ENCODE measurements around the gene ZC3H4. TPM values are rescaled to one million over a fixed set of nuclear protein-coding genes. Genes with fewer than 3 reads are reported as not detected.
A peak's percentile ranks its signal among the peaks of the same experiment; 100 is the strongest.

The ZC3H4 gene
- total RNA-seq, 1 experiment from 2014 or later = 7.4 TPM

DNA sequence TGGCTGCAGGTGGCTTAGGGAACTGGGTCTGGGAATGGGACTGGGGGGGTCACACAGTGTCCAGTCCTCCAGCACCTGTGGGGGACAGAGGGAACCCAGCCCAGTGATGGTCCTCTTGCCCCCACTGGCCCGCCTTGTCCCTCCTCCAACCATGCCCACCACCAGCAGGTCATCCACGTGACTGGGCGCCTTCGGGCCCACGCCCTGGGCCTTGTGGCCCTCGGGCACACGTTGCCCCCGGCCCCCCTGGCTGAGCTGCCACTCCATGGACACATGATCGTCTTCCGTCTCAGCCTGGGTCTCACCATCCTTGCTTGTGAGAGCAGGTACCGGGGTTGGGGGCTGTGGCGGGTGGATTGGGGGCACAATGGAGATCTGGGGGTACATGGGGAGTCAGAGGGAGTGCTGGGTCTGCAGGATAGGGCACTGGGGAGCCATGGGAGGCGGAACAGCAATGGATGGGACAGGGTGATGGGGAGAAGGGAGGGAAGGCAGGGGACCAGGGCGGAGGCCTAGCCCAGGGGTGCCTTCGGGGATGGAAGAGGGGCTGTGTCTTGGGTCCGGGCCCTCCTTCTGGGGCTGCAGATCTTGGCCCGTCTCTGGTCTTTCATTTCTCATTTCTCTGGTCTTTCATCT, 74.2 kb downstream of the ZC3H4 start:
- in situ Hi-C loops (cut with HindIII; ENCODE audit: low pct_unique_long_range_greater_than_20kb, low sequenced_read_pairs) = no loop called here
- no peak for DNase-seq (ENCODE audit: low read depth)

DNA sequence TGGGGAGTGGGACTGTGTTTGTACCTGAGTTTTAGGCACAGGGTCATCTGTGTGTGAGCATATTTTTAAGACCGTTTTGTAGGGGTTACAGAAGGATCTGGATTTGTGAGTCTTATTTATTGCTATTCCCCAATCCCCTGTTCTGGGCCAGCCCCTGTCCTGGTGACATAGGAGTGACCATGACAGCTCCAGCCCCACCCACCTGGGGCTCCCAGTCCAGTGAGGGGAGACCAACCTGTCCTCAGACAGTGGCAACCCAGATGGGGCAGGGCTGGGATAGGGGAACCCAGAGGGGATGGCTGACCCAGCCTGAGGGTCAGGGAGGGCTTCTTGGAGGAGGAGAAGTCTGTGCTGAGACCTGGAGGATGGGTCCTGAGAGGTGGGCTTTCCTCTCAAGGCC, 75.8 kb downstream of the ZC3H4 start:
- in situ Hi-C loops (cut with HindIII; ENCODE audit: low pct_unique_long_range_greater_than_20kb, low sequenced_read_pairs) = no loop called here
- DNase-seq (ENCODE audit: low read depth) = no peak

DNA sequence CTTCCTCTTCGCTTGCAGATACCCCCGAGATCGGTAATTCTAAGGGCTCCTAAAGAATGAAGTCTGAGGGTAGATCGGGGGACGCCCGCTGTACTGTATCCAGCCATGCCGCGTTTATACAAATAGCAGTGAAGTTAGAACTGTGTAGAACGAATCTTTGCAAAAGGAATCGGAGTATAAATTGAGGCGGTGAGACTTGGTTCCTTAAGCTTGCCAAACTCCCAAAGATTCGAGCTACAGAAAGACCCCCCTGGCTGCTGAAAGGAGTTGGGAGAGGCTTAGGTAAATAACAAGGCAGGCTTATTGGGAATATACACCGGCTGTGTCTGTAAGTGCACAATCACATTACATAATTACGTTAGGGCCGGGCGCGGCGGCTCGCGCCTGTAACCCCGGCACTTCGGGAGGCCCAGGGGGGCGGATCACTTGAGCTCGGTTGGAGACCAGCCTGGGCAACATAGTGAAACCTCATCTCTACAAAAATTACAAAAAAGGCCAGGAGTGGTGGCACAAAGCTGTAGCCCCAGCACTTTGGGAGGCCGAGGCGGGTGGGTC, 77.4 kb downstream of the ZC3H4 start:
- no peak for DNase-seq (ENCODE audit: low read depth)
- in situ Hi-C loops (cut with HindIII; ENCODE audit: low pct_unique_long_range_greater_than_20kb, low sequenced_read_pairs) = no loop called here

DNA sequence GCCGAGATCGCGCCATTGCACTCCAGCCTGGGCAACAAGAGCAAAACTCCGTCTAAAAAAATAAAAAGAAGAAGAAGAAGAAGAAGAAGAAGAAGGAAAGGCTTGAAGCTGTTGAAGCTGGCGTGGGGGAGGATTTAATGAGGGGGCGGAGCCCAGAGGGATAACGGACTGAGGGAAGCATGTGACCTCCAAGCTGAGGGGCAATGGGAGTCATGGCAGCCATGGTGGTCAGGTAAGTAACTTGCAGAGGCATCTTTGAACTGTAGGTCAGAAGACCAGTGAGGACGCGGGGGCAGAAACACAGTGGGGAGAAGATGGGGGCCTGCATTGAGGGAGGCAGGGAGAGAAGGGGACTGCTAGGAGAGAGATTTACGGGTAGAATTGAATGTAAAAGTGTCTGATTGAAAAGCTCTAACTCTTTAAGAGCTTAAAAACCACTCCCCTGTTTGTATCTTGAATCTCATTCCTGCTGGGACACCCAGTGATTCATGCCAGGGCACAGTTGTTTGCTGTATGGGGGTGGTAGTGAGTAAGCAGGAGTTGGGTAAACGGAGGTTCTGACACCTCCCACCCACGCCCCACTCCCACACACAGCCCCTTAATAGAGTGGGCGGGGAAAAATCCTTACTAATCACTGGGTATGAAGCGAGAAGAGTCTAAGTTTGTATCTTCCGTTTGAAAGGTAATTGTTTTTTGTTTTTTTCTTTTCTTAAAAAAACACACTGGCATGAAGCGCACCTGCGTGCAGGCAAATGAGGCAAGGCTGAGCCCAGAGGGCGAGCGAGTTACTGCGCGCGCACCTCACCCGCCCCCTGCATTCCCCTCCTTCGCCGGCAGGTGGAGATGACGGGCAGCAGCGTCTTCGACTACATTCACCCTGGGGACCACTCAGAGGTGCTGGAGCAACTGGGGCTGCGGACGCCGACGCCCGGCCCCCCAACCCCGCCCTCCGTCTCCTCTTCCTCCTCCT, 78.2 kb downstream of the ZC3H4 start:
- DNase-seq (ENCODE audit: low read depth) = peak; percentile 92
- in situ Hi-C loops (cut with HindIII; ENCODE audit: low pct_unique_long_range_greater_than_20kb, low sequenced_read_pairs) = no loop called here

DNA sequence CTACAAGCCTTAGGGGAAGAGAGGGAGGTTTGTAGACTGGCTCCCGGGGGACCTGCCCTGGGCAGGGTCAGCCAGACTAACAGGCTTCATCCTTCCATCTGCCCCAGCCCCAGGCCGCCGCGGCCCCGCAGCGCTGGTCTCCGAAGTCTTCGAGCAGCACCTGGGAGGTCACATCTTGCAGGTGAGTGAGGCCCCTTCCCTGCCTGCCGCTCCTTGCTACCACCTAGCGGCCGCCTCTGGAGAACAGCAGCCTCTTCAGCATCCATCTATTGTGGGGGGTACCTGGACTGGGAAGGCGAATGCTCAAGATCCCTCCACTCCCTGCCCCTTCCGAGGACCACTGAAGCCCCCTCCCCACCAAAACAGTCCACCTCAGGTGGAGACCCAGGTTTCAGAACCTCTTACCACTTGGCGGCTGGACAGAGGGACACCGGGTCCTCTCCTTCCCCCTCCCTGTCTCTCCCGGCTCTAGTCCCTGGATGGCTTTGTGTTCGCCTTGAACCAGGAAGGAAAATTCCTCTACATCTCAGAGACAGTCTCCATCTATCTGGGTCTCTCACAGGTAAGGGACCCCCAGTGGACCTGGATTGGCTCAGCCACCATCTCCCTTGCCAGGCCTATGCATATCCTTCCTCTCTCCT, 81.3 kb downstream of the ZC3H4 start:
- peak; percentile 42 for DNase-seq (ENCODE audit: low read depth)
- in situ Hi-C loops (cut with HindIII; ENCODE audit: low pct_unique_long_range_greater_than_20kb, low sequenced_read_pairs) = no loop called here

DNA sequence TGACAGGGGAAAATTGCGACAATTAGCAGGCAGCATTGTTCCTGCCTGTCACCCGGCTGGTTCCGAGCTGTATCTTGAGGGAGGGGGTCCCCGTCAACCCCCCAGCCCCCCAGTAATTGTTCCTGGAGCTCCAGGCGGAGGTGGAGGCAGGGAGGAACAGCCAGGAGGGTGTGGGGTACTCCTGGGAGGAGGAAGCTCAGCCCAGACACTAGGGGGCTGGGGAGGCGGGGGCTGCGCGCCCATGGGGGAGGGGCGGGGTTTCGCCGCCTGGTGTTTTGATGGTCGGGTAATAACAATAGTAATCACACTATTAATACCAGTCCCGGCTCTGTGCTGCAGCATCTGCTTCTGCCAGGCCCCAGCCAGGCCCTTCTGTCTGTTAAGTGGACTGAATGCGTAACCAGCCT, 85.4 kb downstream of the ZC3H4 start:
- in situ Hi-C loops (cut with HindIII; ENCODE audit: low pct_unique_long_range_greater_than_20kb, low sequenced_read_pairs) = no loop called here
- no peak for DNase-seq (ENCODE audit: low read depth)

DNA sequence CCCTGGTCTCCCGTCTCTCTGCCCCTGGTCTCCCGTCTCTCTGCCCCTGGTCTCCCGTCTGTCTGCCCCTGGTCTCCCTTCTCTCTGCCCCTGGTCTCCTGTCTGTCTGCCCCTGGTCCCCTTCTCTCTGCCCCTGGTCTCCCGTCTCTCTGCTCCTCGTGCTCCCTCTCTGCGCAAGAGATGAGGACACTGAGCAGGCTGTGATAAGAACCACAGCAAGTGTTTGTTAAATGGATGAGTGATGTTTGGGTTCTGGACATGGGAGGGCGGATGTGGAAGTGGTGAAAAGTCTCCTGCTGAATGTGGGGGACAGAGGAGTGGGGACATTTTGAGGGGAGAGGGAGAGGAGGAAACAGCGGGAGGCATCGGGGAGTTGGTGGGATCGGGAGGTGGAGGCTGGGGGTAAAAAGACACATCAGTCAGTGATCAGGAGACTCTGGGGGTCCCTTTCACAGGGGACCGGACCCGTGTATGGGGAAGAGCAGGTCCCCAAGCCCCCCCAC, 85.9 kb downstream of the ZC3H4 start:
- in situ Hi-C loops (cut with HindIII; ENCODE audit: low pct_unique_long_range_greater_than_20kb, low sequenced_read_pairs) = no loop called here

DNA sequence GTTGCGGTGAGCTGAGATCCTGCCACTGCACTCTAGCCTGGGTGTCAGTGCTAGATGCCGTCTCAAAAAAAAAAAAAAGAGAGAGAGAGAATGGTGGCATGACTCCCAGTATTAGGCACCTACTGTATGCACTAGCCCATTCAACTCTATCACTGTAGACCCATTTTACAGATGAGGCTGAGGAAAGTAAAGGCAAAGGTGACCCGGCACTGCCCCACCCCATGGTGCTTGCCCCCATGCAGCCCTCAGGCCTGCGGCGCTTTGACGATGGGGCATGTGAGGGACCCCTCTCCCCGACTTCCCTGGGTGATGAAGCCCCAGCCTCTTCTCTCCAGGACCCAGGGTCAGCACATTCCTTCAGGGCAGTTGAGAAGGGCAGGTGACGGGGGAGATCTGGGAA, 86.7 kb downstream of the ZC3H4 start:
- in situ Hi-C loops (cut with HindIII; ENCODE audit: low pct_unique_long_range_greater_than_20kb, low sequenced_read_pairs) = no loop called here
- no peak for DNase-seq (ENCODE audit: low read depth)

More for the DNA sequence above, 85.9 kb downstream of the ZC3H4 start:
- no peak for DNase-seq (ENCODE audit: low read depth)

DNA sequence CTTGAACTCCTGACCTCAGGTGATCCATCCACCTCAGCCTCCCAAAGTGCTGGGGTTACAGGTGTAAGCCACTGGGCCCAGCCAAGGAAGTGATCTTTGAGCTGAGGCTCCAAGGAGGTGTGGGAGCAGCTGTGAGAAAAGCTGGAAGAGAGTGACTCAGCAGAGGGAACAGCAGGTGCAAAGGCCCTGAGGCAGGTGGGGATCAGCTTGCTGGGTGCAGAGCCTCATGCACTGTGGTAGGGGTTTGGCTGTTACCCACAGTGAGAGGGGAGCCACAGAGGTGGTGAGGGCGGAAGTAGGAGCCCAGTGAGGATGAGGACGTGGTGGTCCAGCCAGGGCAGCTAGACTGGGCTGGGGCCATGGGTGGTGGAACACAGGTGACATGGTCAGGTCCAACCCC, 87.4 kb downstream of the ZC3H4 start:
- DNase-seq (ENCODE audit: low read depth) = no peak

DNA sequence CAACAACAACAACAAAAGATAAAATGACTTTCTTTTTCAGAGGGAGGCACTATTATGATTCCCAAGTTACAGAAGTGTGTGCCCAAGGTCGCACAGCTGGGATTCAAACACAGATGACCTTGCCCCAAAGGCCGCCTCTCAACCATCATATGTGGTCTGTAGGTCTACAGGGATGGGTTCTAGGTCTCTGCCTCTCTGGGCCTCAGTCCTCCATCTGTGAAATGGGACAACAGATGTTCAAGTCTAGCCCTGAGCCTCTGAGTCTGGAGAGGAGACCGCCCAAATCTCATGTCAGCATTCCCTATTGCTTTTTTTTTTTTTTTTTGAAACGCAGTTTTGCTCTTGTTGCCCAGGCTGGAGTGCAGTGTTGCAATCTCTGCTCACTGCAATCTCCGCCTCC, 89.1 kb downstream of the ZC3H4 start:
- no peak for DNase-seq (ENCODE audit: low read depth)
- in situ Hi-C loops (cut with HindIII; ENCODE audit: low pct_unique_long_range_greater_than_20kb, low sequenced_read_pairs) = no loop called here

More for the DNA sequence above, 87.4 kb downstream of the ZC3H4 start:
- in situ Hi-C loops (cut with HindIII; ENCODE audit: low pct_unique_long_range_greater_than_20kb, low sequenced_read_pairs) = no loop called here

DNA sequence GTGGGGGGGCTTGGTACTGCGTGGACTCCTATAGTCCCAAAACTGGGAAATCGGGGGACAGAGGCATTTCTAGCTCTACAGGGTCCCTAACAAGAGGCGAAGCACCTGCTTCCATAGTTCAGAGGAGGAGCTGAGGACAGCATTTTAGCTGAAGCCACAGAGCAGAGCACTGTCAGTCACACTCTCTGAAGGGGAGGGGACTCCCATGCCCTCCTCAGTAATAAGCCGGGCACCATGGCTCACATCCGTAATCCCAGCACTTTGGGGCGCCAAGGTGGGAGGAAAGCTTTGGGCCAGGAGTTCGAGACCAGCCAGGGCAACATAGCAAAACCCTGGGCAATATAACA, 90.2 kb downstream of the ZC3H4 start:
- in situ Hi-C loops (cut with HindIII; ENCODE audit: low pct_unique_long_range_greater_than_20kb, low sequenced_read_pairs) = no loop called here
- DNase-seq (ENCODE audit: low read depth) = no peak

DNA sequence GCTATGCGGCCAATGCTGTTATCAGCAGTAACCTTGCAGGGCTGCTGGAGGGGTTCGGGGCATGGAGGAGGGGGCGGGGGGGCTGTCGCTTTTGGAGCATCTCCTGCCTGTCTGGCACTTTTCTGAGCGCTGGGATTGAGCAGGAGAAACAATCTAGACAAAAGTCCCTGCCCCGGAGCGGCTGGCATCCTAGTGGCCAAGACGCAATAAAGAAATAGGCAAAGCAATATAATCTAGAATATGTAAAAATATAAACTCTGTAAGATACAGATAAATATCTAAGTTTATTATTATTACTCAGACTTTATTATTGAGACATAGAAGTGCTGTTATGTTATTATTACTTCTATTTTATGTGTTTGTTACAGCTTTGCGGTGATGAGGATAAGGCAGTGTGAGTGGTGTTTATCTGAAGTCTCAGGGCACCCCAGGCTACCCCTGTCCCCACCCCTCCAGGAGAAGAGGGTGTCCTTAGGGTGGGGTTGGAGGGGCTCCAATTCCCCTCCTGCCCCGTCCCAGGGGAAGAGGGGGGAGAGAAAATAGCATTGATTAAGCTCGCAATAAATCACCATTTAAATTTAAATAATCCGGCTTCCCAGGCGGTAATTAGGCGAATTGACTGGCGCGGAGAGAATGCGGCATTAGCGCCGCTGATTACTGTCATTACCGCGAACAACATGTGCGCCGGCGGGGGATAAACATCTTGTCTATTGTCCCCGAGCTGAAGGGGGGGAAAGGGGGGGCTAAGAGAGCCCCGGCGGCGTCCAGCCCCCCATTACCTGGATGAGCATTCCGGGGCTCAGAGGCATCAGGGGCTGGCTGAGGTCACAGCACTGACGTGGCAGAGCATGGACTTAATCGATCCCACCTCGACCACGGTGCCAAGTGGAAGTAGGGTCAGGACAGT, 90.8 kb downstream of the ZC3H4 start:
- in situ Hi-C loops (cut with HindIII; ENCODE audit: low pct_unique_long_range_greater_than_20kb, low sequenced_read_pairs) = no loop called here
- no peak for DNase-seq (ENCODE audit: low read depth)

DNA sequence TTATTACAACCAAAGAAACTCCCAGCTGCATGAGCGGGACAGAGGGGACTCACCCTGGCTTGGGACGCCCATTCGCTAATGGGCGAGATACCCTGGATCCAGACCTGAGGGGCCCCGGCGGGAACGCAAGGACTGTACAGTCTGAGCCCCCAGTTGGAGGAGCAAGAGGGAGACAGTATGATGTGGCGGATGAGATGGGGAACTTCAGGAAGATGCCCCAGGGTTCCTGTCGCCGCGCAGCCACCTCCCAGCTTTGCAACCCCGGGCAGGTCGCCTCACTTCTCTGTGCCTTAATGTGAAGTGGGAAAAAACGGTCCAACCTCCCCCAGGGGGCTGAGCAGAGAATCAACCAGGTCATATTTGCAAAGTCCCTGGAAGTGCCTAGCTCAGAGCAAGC, 91.4 kb downstream of the ZC3H4 start:
- in situ Hi-C loops (cut with HindIII; ENCODE audit: low pct_unique_long_range_greater_than_20kb, low sequenced_read_pairs) = no loop called here
- no peak for DNase-seq (ENCODE audit: low read depth)

DNA sequence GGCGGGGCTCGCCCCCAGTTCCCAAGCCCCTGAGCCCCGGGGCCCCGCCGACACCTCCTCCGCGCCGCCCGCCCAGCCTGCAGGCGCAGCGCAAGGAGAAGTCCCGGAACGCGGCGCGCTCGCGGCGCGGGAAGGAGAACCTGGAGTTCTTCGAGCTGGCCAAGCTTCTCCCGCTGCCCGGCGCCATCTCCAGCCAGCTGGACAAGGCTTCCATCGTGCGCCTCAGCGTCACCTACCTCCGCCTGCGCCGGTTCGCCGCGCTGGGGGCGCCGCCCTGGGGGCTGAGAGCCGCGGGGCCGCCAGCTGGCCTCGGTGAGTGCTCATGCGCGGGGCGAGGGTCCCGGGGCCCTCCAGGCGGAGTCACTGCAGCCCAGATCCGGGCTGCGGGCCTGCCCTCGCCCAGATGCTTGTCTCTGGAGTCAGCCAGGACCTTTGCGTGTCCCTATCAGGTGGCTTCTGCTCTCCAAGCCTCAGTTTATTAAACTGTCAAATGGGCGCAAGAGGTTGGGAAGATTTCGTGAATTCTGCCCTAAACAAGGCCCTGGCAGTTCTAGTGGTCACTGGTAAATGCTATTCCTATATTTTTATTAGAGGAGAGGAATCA, 91.9 kb downstream of the ZC3H4 start:
- DNase-seq (ENCODE audit: low read depth) = no peak
- in situ Hi-C loops (cut with HindIII; ENCODE audit: low pct_unique_long_range_greater_than_20kb, low sequenced_read_pairs) = no loop called here

DNA sequence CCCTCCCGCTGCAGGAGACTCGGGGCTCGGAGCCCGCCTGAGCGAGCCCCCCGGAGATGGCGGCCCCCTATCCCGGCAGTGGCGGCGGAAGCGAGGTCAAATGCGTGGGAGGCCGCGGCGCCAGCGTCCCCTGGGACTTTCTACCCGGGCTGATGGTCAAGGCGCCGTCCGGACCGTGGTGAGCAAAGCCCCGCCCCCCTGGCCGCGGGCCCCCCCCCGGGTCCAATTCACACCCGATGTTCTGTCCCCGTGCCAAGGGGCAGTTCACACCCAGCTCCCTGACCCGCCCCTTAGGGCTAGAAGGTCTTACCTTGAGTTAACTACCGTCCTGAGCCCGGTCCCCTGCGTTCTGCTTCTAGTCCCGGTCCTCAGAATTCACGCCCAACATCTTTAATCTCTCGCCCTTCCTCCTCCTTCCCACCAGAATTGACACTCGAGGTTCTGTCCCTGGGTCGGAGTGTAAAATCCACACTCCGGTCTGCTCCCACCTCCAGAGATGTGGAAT, 92.5 kb downstream of the ZC3H4 start:
- in situ Hi-C loops (cut with HindIII; ENCODE audit: low pct_unique_long_range_greater_than_20kb, low sequenced_read_pairs) = no loop called here

DNA sequence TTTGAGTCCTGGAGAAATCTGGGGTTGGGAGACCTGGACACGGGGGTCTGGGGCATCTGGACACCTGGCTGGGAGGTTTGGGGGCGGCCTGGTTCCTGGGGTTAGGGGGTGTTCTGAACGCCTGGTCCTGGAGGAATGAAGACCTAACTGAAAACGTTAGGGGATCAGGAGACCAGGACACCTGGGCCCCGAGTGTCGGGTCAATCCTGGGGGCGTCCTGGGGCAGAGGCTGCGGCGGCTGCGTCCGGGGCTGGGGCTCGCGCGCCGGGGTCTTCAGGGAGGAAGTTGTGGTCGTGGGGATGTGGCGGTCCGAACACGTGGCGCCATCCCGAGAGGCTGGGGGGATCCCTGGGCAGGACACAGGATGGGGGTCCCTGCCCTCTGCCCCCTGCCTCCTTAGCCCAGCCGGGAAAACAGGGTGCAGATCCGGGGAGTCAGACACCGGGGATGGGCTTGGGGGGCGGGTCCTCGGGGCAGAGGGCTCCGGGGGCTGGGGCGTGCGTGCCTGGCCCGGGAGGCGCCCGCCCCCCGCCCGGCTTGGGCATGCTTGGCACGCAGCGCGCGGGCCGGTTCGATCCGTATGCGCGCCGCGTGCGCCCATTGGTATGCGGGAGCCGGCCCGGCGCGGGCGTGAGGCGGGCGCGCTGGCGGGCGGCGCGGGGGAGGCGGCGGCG, 93.3 kb downstream of the ZC3H4 start:
- in situ Hi-C loops (cut with HindIII; ENCODE audit: low pct_unique_long_range_greater_than_20kb, low sequenced_read_pairs) = no loop called here
- DNase-seq (ENCODE audit: low read depth) = no peak

More for the DNA sequence above, 92.5 kb downstream of the ZC3H4 start:
- DNase-seq (ENCODE audit: low read depth) = no peak
